ENCODE results near the gene BEGAIN.
A peak's percentile ranks its signal among the peaks of the same experiment; 100 is the strongest.

The BEGAIN gene

GRCh38 chr14:100540926-100541620 lies 46.1 kb downstream of the BEGAIN start:
- Histone ChIP-seq H2AK5ac (ENCODE audit: low read depth, low read length) (peak overlapping the region; percentile 86), H4K91ac (ENCODE audit: low read depth, low read length, poor library complexity) (no peak overlapping the region), H3K9me3 (replicated peaks in 1 of 2; ENCODE audit: control insufficient read depth in 2 of 2, insufficient read depth in 1 of 2, low read depth in 1 of 2, low read length in 2 of 2) (no peaks in the 10 kb centered on the region), H3K79me1 (ENCODE audit: low read depth, low read length) (peaks cover 2% of the 10 kb centered on the region), H3K23ac (ENCODE audit: low read depth, low read length, poor library complexity) (peak overlapping the region; percentile 73), H3K4ac (ENCODE audit: low read length) (no peak overlapping the region), H3K9ac (ENCODE audit: low read depth, low read length, poor library complexity) (no peak overlapping the region), H3K27ac (replicated peaks; ENCODE audit: low read length) (no peak overlapping the region), H2AFZ (ENCODE audit: low read length) (peak overlapping the region; percentile 53), H3K4me3 (ENCODE audit: low read length in 2 of 2) (no peak overlapping the region), H3K36me3 (replicated peaks in 1 of 2; ENCODE audit: control insufficient read depth in 2 of 2, insufficient read depth in 2 of 2, low read length in 2 of 2) (peaks cover 0 to 6% of the 10 kb centered on the region in 2 donors), H2BK5ac (ENCODE audit: low read length) (peak overlapping the region; percentile 12), H3K27me3 (ENCODE audit: control insufficient read depth in 3 of 3, insufficient read depth in 3 of 3, low read depth in 1 of 3, low read length in 3 of 3) (no peaks in the 10 kb centered on the region), H2BK12ac (ENCODE audit: low read length) (no peak overlapping the region), H3K4me2 (ENCODE audit: insufficient read depth, low read length, poor library complexity, severe bottlenecking) (no peak overlapping the region), H3K14ac (ENCODE audit: low read length) (peak overlapping the region; percentile 89), H3K18ac (ENCODE audit: low read length) (peak overlapping the region; percentile 70), H3K4me1 (ENCODE audit: control insufficient read depth in 2 of 2, insufficient read depth in 1 of 2, low read depth in 1 of 2, low read length in 2 of 2) (peaks cover 4 to 7% of the 10 kb centered on the region in 2 donors), H4K8ac (ENCODE audit: low read depth, low read length) (peak overlapping the region; percentile 23), H2BK120ac (ENCODE audit: low read depth, low read length) (peak overlapping the region; percentile 61), H2BK15ac (ENCODE audit: low read length) (peak overlapping the region; percentile 95)
- no peak for DNase-seq (ENCODE audit: low spot score)
- no CpG with 5 or more reads among the region's 18 CpGs for WGBS, 2 donors (ENCODE audit: extremely low coverage in 2 of 2, insufficient read length in 2 of 2, insufficient replicate concordance in 1 of 2)

GRCh38 chr14:100540141-100540925 lies 46.9 kb downstream of the BEGAIN start:
- peak overlapping the region; percentile 61 for H2BK120ac ChIP-seq (ENCODE audit: low read depth, low read length)
- DNase-seq (ENCODE audit: low spot score), result no peak
- H3K27ac ChIP-seq (replicated peaks; ENCODE audit: low read length), result no peak overlapping the region
- H4K8ac ChIP-seq (ENCODE audit: low read depth, low read length), result peak overlapping the region; percentile 23
- H3K36me3 ChIP-seq (replicated peaks in 1 of 2; ENCODE audit: control insufficient read depth in 2 of 2, insufficient read depth in 2 of 2, low read length in 2 of 2), result peaks cover 0 to 6% of the 10 kb centered on the region in 2 donors
- H2BK15ac ChIP-seq (ENCODE audit: low read length), result peak overlapping the region; percentile 95
- peak overlapping the region; percentile 70 for H3K18ac ChIP-seq (ENCODE audit: low read length)
- H3K23ac ChIP-seq (ENCODE audit: low read depth, low read length, poor library complexity), result peak overlapping the region; percentile 73
- H3K9me3 ChIP-seq (replicated peaks in 1 of 2; ENCODE audit: control insufficient read depth in 2 of 2, insufficient read depth in 1 of 2, low read depth in 1 of 2, low read length in 2 of 2), result no peaks in the 10 kb centered on the region
- no peak overlapping the region for H3K4ac ChIP-seq (ENCODE audit: low read length)
- no peak overlapping the region for H3K14ac ChIP-seq (ENCODE audit: low read length)
- H2BK12ac ChIP-seq (ENCODE audit: low read length), result peak overlapping the region; percentile 90
- WGBS, 2 donors (ENCODE audit: extremely low coverage in 2 of 2, insufficient read length in 2 of 2, insufficient replicate concordance in 1 of 2), result no CpG with 5 or more reads among the region's 28 CpGs
- no peak overlapping the region for H3K4me3 ChIP-seq (ENCODE audit: low read length in 2 of 2)
- peak overlapping the region; percentile 53 for H2AFZ ChIP-seq (ENCODE audit: low read length)
- no peak overlapping the region for H3K9ac ChIP-seq (ENCODE audit: low read depth, low read length, poor library complexity)
- peaks cover 3 to 4% of the 10 kb centered on the region in 2 donors for H3K4me1 ChIP-seq (ENCODE audit: control insufficient read depth in 2 of 2, insufficient read depth in 1 of 2, low read depth in 1 of 2, low read length in 2 of 2)
- no peak overlapping the region for H2BK5ac ChIP-seq (ENCODE audit: low read length)
- H2AK5ac ChIP-seq (ENCODE audit: low read depth, low read length), result peak overlapping the region; percentile 86
- no peaks in the 10 kb centered on the region for H3K27me3 ChIP-seq (ENCODE audit: control insufficient read depth in 3 of 3, insufficient read depth in 3 of 3, low read depth in 1 of 3, low read length in 3 of 3)
- H4K91ac ChIP-seq (ENCODE audit: low read depth, low read length, poor library complexity), result no peak overlapping the region
- H3K79me1 ChIP-seq (ENCODE audit: low read depth, low read length), result peaks cover 2% of the 10 kb centered on the region
- H3K4me2 ChIP-seq (ENCODE audit: insufficient read depth, low read length, poor library complexity, severe bottlenecking), result no peak overlapping the region

- Histone ChIP-seq H4K8ac (ENCODE audit: low read depth, low read length) (no peak overlapping the region), H3K27me3 (ENCODE audit: control insufficient read depth in 3 of 3, insufficient read depth in 3 of 3, low read depth in 1 of 3, low read length in 3 of 3) (no peaks in the 10 kb centered on the region), H3K36me3 (replicated peaks in 1 of 2; ENCODE audit: control insufficient read depth in 2 of 2, insufficient read depth in 2 of 2, low read length in 2 of 2) (peaks cover 0 to 6% of the 10 kb centered on the region in 2 donors), H3K79me1 (ENCODE audit: low read depth, low read length) (peaks cover 2% of the 10 kb centered on the region), H3K4me2 (ENCODE audit: insufficient read depth, low read length, poor library complexity, severe bottlenecking) (no peak overlapping the region), H3K4me1 (ENCODE audit: control insufficient read depth in 2 of 2, insufficient read depth in 1 of 2, low read depth in 1 of 2, low read length in 2 of 2) (peaks cover 3 to 4% of the 10 kb centered on the region in 2 donors), H3K14ac (ENCODE audit: low read length) (no peak overlapping the region), H3K23ac (ENCODE audit: low read depth, low read length, poor library complexity) (no peak overlapping the region), H2BK120ac (ENCODE audit: low read depth, low read length) (no peak overlapping the region), H2BK12ac (ENCODE audit: low read length) (no peak overlapping the region), H2BK15ac (ENCODE audit: low read length) (no peak overlapping the region), H3K9ac (ENCODE audit: low read depth, low read length, poor library complexity) (no peak overlapping the region), H2AFZ (ENCODE audit: low read length) (no peak overlapping the region), H3K18ac (ENCODE audit: low read length) (no peak overlapping the region), H4K91ac (ENCODE audit: low read depth, low read length, poor library complexity) (no peak overlapping the region), H2AK5ac (ENCODE audit: low read depth, low read length) (peak overlapping the region; percentile 40), H2BK5ac (ENCODE audit: low read length) (no peak overlapping the region), H3K4me3 (ENCODE audit: low read length in 2 of 2) (no peak overlapping the region), H3K27ac (replicated peaks; ENCODE audit: low read length) (no peak overlapping the region), H3K9me3 (replicated peaks in 1 of 2; ENCODE audit: control insufficient read depth in 2 of 2, insufficient read depth in 1 of 2, low read depth in 1 of 2, low read length in 2 of 2) (no peaks in the 10 kb centered on the region), H3K4ac (ENCODE audit: low read length) (no peak overlapping the region)
- WGBS, 2 donors (ENCODE audit: extremely low coverage in 2 of 2, insufficient read length in 2 of 2, insufficient replicate concordance in 1 of 2), result no CpG with 5 or more reads among the region's 13 CpGs
- DNase-seq (ENCODE audit: low spot score), result no peak
These were observed 47.5 kb downstream of the BEGAIN start for GRCh38 chr14:100539766-100540140.

GRCh38 chr14:100539003-100539660 lies 48.1 kb downstream of the BEGAIN start:
- Histone ChIP-seq H3K4me1 (ENCODE audit: control insufficient read depth in 2 of 2, insufficient read depth in 1 of 2, low read depth in 1 of 2, low read length in 2 of 2) (peaks cover 9 to 11% of the 10 kb centered on the region in 2 donors), H3K9ac (ENCODE audit: low read depth, low read length, poor library complexity) (no peak overlapping the region), H3K27ac (replicated peaks; ENCODE audit: low read length) (no peak overlapping the region), H2AFZ (ENCODE audit: low read length) (no peak overlapping the region), H4K91ac (ENCODE audit: low read depth, low read length, poor library complexity) (no peak overlapping the region), H3K9me3 (replicated peaks in 1 of 2; ENCODE audit: control insufficient read depth in 2 of 2, insufficient read depth in 1 of 2, low read depth in 1 of 2, low read length in 2 of 2) (no peaks in the 10 kb centered on the region), H3K4me3 (ENCODE audit: low read length in 2 of 2) (no peak overlapping the region), H2BK5ac (ENCODE audit: low read length) (peak overlapping the region; percentile 53), H3K14ac (ENCODE audit: low read length) (peak overlapping the region; percentile 38), H4K8ac (ENCODE audit: low read depth, low read length) (peak overlapping the region; percentile 82), H2BK15ac (ENCODE audit: low read length) (no peak overlapping the region), H2AK5ac (ENCODE audit: low read depth, low read length) (no peak overlapping the region), H3K27me3 (ENCODE audit: control insufficient read depth in 3 of 3, insufficient read depth in 3 of 3, low read depth in 1 of 3, low read length in 3 of 3) (no peaks in the 10 kb centered on the region), H3K23ac (ENCODE audit: low read depth, low read length, poor library complexity) (peak overlapping the region; percentile 40), H2BK12ac (ENCODE audit: low read length) (no peak overlapping the region), H3K4ac (ENCODE audit: low read length) (no peak overlapping the region), H3K4me2 (ENCODE audit: insufficient read depth, low read length, poor library complexity, severe bottlenecking) (no peak overlapping the region), H2BK120ac (ENCODE audit: low read depth, low read length) (no peak overlapping the region), H3K36me3 (replicated peaks in 1 of 2; ENCODE audit: control insufficient read depth in 2 of 2, insufficient read depth in 2 of 2, low read length in 2 of 2) (peaks cover 0 to 6% of the 10 kb centered on the region in 2 donors), H3K79me1 (ENCODE audit: low read depth, low read length) (peaks cover 2% of the 10 kb centered on the region), H3K18ac (ENCODE audit: low read length) (peak overlapping the region; percentile 64)
- no CpG with 5 or more reads among the region's 42 CpGs for WGBS, 2 donors (ENCODE audit: extremely low coverage in 2 of 2, insufficient read length in 2 of 2, insufficient replicate concordance in 1 of 2)
- no peak for DNase-seq (ENCODE audit: low spot score)

Measured in neuronal stem cell (in vitro differentiated cells).